ENCODE measurements around the gene MST1R.
A peak's percentile ranks its signal among the peaks of the same experiment; 100 is the strongest.
"Not testable (repeated sequence)": the region's sequence is repeated elsewhere in the genome, so short reads cannot be mapped to it uniquely, and the experiment has no call there.

MST1R gene

DNA sequence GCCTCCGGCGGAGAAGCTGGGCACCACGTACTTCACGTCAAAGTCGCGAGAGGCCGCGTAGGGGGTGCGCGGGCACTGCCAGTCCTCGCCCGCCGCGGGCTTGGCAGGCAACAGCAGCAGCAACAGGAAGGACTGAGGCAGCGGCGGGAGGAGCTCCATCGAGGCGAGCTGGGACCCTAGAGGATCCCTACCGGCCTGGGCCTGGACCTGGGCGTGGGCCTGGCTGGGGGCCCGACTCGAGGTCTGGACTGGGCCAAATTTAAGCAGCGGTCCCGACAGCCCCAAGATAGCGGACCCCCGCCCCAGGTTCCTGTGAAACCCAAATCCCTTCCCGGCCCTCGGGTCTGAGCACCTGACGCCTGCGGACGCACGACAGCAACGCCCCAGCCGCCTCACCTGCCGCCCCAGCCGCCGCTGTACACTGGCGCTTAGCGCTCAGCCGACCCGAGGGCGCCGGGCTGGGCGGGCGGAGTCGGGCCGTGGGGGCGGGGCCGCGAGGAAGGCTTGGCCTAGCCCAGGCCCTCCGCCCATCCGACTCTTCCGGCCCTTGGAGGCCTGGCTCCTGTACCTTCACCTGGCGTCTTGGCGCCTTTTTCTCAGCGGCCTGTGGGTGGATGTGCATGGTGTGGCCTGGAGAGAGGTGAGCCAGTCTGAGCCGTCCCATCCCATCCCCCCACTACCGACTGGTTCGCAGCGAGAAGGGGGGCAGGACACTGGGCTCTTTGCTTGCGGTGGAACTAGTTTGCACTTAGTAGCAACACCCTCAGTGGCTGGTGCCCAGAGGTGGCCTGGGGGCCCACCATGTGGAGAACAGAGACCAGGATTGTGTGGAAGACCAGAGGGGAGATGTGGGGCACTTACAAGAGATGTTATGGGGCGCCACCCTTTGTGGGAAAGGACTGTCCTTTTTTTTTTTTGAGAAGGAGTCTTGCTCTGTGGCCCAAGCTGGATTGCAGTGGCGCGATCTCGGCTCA, at the start of gene MST1R:
Gene MST1R, minus strand, starts transcription at position 423 of the 974 bp plus-strand sequence. Its CDS starts 264 bp downstream, at position 159.
- DNase-seq = peak; percentile 29

DNA sequence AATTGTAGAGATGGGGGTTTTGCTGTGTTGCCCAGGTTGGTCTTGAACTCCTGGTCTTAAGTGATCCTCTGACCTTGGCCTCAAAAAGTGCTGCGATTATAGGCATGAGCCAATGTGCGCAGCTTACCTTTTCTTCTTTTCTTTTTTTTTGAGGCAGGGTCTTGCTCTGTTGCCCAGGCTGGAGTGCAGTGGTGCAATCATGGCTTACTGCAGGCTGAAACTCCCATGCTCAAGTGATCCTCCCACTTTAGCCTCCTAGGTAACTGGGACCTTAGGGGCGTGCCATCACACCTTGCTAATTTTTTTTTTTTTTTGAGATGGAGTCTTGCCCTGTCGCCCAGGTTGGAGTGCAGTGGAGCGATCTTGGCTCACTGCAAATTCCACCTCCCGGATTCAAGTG, 49.3 kb upstream of the MST1R start:
- DNase-seq = no peak

DNA sequence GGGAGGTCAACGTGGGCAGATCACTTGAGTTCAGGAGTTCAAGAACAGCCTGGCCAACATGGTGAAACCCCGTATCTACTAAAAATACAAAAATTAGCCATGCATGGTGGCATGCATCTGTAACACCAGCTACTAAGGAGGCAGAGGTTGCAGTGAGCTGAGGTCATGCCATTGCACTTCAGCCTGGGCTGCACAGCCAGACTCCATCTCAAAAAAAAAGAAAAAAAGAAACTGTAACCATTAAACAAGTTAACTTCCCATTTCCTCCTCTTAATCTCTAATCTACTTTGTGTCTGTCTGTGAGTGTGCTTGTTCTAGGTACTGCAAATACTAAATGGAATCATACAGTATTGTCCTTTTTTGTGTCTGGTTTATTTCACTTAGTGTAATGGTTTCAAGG, 39.0 kb upstream of the MST1R start:
- DNase-seq = no peak

DNA sequence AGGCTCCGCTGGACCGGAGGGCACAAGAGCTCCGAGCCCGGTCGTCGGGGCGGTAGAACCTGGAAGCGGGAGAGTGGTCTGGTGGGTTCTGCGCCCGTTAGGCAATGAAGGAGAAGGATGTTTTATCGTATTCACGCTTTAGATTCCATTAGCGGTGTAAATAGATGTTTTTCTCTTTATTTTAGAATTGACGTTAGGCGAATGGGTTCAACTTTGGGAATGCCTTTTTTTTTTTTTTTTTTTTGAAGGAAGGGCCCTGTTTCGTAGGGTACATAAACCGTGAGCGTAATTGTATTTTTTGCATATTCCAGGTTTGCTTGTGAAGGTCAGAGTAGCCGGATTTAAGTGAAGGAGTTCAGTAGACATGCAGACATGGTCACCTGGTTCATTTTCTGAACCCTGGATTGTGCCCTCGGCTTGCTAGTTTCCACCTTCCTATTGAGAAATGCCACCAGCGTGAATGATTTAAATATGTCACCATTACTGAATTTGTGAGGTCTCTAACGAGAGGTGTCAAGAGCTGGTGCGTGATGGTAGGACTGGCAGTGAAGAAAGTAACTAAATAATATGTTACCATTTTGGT, 37.1 kb upstream of the MST1R start:
- DNase-seq = no peak

DNA sequence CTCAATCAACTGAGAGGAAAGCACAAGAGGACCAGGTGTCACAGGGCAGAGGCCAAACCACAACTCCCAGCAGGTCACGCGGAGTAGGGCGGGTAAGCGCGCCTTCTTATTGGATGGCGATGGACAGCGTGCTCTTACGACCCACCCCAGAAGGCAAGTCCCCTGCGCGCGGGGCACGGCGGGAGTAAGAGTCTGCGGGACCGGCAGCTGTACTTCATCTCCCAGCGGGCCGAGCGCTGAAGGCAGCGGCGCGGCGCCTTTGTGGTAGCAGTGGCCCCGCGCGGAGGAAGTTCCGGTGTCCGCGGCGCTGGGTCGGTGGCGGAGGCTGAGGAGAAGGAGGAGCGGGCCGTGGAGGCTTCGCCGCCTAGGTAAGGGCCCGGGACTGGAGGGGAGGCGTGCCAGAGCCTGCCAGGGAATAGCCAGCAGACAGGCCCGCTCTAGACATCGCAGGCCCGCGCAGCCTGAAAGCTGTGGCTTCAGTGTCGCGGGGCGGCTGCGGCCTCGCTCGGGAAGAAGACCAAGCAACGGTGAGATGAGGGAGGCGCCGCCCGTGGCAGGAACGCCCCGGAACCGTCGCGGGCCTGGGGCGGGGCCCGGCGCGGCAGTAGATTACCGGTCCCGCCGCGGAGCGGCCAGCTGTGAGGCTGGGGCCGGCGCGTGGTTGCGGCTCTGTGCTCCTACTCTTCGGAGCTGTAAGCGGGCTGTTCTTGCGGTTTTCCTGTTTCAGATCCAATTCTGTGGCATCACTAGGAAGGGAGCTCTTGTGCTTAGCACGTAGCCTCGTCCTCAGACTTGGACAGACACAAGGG, 36.4 kb upstream of the MST1R start, which contains the start of gene RBM6:
Gene RBM6, plus strand, starts transcription at position 293 of the 809 bp plus-strand sequence. CDS start 22,492 bp downstream, outside the sequence.
- peak; percentile 78 for DNase-seq

DNA sequence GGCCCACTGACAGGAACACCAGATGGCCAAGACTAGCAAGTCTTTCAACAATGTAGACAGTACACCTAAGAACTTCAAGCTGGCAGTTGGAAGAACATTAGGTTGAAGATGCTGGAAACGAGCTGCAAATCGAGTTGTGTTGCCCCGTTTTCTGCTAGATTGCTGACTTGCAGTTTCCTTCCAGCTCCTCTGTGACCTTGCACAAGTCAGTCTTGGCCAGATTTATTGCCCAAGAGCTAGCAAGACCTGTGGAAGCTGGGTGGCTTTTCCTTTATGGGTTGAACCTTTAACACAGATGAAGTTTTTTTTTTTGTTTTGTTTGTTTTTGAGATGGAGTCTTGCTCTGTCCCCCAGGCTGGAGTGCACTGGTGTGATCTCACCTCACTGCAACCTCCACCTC, 33.4 kb upstream of the MST1R start:
- no peak for DNase-seq

DNA sequence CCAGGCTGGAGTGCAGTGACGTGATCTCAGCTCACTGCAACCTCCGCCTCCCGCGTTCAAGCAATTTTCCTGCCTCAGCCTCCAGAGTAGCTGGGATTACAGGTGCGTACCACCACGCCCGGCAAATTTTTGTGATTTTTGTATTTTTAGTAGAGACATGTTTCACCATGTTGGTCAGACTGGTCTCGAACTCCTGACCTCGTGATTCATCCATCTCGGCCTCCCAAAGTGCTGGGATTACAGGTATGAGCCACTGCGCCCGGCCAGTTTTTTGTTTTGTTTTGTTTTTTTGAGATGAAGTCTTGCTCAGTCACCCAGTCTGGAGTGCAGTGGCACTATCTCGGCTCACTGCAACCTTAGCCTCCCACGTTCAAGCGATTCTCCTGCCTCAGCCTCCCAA, 28.6 kb upstream of the MST1R start:
- not testable (repeated sequence) for DNase-seq

DNA sequence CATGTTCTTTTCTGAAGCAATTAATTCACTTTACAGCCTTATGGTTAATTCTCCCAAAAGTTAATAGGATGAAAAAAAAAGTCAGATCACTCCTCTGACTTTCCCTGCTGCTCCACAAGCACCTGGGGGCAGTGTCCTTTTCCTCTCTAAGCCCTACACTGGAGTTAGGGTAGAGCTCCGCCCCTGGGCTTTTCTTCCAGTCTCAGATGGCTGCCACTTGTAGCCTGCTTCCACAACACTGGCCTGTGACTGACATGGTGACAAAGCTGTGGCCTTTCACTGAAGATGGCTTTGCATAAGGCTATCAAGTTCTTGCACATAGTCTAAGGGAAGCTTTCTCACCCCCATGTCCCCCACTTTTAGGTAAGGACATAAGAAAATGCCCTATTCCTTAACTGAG, 27.2 kb upstream of the MST1R start:
- DNase-seq = no peak

DNA sequence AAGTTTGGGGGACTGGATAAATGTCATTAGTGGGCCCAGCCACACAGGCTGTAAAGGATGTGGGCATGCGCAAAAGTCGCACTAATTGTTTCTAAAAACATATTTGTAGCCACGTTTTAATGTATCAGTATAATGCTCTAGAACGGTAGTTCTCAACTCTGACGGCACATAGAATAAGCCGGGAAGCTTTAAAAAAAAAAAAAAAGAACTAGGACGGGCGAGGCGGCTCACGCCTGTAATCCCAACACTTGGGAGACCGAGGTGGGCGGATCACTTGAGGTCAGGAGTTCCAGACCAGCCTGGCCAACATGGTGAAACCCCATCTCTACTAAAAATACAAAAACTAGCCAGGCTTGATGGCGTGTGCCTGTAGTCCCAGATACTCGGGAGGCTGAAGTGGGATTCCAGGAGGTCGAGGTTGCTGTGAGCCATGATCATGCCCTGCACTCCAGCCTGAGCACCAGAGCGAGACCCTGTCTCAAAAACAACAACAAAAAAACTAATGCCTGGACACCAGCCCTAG, 26.6 kb upstream of the MST1R start:
- DNase-seq = no peak

DNA sequence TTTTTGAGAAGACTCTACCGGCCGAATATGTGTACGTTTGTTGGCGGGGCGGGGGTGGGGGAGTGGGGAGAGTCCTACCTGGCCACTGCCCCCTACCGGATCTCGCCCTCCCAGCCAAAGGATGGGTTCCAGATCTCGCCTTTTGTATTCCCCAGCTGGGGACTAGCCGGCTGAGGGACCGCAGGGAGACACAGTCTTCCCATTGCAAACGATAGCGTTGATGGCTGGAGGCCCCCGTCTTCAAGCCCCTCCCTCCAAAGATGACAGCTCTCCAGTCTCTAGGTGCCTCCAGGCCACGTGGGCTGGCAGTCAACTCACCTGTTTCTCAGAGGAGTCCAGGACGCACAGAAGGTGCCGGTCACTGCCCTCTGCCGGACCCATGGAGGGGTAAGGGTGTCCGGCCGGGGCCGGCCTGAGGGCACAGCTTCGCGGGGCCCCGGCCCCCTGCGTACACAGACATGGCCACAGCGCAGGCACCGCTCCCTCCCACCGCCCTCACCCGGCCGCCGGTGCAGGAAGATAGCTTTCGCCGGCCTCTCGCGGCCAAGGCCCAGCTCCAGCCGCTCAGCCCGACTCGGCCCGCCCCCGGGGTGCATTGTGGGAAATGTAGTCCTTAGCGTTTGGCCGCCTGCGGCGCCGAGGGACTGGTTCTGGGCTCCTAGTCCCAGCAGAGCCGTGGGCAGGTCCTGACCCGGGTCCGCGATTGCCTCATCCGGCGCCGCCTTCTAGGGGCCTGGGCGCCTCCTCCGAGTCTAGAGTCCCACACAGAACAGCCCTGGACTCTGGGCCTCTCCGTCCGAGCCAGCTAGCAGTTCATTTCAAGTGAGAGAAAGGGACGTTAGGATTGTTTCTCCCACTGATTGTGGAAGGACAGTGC, 25.9 kb upstream of the MST1R start, which contains the start of gene MON1A:
Gene MON1A, minus strand, starts transcription at position 521 of the 877 bp plus-strand sequence. CDS start 16,465 bp downstream, outside the sequence.
- peak; percentile 47 for DNase-seq

DNA sequence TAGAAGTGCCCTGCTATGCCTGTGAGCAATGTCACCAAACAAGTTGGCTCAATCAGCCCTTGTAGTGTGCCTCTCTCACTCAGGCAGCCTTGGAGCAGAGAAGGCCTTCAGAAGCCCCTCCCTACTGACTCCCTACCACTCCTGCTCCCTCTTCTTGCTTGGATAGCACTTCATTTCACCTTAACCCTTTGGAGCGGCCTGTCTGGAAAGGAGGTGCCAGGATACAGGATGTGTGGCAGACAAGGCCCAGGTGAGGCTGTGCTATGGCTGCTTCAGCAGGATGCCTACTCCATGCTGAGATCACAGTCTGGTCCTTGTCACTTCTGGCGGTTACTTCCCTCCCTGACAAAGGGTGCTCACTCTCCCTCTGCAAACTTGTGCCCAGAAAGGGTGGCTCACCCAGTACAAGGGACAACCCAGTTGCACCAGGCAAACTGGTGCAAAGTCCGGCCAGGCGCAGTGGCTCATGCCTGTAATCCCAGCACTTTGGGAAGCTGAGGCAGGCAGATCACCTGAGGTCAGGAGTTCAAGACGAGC, 24.9 kb upstream of the MST1R start:
- DNase-seq = no peak

DNA sequence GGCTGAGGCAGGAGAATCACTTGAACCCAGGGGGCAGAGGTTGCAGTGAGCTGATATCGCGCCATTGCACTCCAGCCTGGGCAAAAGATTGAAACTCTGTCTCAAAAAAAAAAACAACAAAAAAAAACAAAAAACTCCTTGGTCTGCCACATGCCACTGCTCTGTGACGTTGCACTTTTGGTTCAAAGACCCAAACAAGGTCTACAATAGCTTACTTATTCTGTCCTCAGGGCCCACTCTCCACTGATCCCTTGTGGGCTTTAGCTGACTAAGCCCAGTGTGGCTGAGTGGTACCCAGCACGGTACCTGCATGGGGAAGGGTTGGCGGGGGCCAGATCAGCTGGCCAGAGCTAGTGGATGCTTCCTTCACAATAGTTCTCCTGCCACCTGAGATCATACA, 24.1 kb upstream of the MST1R start:
- DNase-seq = no peak

DNA sequence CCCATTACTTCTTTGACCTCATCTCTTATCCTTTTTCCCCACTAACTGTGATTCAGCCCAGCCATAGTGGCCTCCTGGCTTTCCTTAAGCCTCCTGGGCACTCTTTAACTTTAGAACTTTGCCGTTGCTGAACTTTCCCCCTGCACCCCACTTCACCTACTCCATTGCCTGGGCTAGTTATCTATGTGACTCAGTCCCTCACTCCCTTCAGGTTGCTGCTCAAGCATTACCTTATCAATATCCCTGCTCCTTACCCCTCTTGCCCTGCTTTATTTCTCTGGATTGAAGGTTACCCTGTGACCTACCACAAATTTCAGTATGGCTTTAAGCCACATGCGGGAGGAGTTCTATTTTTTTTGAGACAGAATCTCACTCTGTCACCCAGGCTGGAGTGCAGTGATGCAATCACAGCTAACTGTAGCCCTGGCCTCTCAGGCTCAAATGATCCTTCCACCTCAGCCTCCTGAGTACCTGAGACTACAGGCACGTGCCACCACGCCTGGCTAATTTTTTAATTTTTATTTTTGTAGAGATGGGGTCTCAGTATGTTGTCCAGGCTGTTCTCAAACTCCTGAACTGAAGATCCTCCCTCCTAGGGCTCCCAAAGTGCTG, 22.6 kb upstream of the MST1R start:
- no peak for DNase-seq

DNA sequence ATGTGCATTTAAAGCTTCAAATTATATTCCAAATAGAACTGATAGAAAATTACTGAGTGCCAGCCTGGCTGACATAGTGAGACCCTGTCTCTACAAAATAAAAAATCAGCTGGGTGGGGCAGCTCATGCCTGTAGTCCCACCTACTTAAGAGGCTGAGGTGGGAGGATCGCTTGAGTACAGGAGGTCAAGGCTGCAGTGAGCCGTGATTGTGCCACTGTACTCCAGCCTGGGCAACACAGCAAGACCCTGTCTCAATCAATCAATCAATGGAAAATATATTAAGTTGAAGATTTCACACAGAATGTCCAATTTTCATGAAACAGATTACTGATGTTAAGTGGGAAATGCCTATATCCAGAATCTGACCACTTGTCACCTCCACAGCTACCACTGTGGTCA, 21.8 kb upstream of the MST1R start:
- no peak for DNase-seq

DNA sequence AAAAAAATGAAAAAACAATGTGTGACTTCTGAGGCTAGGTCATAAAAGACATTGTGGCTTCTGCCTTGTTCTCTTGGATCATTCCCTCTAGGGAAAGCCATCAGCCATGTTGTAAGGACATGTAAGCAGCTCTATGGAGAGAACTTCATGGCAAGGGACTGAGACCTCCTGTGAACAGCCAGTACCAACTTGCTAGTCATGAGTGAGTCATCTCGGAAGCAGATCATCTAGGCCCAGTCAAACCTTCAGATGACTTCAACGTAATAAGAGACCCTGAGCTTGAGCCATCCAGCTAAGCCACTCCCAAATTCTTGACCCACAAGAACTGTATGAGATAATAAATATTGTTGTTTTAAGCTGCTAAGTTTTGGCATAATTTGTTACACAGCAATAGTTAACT, 21.0 kb upstream of the MST1R start:
- no peak for DNase-seq

DNA sequence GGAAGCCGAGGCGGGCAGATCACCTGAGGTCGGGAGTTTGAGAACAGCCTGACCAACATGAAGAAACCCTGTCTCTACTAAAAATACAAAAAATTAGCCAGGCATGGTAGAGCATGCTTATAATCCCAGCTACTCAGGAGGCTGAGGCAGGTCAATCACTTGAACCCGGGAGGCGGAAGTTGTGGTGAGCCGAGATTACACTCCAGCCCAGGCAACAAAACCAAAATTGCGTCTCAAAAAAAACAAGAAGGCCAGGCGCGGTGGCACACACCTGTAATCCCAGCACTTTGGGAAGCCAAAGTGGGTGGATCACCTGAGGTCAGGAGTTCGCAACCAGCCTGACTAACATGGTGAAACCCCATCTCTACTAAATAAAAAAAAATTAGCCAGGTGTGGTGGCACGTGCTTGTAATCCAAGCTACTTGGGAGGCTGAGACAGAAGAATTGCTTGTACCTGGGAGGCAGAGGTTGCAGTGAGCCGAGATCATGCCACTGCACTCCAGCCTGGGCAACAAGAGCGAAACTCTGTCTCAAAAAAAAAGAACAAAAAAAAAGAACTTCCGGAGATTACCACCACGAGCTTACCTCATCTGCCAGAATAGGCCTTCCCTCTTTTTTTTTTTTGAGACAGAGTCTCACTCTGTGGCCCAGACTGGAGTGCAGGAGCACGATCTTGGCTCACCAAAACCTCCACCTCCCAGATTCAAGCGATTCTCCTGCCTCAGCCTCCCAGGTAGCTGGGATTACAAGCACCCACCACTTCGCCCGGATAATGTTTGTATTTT, 14.3 kb upstream of the MST1R start:
- DNase-seq = not testable (repeated sequence)

DNA sequence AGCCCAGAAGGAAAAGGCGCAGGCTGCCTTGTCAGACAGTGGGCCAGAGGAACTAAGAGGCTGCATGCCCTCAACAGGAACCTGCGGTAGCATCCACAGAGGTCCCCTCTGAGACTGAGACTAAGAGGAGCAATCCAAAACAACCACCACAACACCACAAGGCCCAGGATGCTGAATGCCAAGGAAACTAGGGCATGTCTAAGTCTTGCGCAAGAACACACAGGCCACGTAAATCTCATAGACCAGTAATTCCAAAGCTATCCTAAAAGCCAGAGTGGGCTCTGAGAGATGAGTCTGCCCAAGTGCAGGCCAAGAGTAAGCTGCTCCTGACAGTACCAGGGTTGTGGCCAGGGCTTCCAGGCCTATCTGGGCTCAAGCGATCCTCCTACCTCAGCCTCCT, 13.0 kb upstream of the MST1R start:
- DNase-seq = no peak

DNA sequence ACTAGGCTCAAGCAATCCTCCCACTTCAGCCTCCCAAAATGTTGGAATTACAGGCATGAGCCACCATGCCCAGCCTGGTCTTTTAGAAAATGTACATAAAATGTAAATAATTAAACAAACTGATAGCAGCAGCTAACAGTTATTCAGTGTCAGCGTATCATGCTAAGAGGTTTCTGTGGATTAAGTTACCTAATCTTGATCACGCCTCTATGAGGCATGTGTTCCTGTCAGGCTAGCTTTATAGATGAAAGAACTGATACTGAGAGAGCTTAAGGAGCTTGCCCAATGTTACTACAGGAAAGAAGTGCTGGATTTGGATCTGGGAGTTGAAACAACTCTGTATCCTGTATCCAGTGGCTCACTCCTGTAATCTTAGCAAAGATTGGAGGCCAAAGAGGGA, 11.2 kb upstream of the MST1R start:
- no peak for DNase-seq

DNA sequence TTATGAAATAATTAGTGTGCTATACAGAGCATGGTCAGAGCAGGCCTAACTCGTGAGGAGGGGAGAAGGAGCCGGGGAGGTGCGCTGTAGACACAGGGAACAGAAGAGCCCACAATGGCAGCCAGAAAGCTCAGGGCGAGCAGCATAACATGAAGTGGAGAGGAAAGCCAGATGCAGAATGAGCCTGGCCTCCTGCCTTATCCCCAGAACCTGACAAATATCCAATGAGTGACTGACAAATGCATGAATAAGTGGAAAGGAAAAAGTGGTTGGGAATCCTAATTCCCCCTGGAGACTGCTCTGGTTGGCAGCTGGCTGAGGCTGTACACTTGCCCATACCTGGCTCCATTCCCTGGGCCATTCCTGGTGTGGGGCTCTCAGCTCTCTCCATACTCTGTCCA, 9.2 kb upstream of the MST1R start:
- no peak for DNase-seq

DNA sequence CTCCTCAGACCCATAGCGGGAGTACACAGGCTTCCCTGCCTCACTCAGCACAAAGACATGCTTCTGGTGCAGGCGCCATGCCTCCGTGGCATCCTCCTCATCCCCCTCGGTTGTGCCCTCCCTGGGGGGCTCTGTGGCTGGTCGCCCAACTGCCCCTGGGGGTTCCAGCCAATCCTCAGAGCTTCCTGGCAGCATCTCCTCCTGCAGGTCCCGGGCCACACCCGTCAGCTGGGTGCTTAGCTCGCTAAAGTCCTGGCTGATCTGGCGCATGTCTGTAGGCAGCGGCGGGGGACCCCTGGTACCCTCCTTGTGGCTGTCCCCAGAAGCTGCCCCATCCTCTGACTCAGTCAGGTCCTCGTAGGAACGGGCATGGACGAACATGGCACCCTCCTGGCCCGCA, 7.9 kb upstream of the MST1R start:
- DNase-seq = no peak

DNA sequence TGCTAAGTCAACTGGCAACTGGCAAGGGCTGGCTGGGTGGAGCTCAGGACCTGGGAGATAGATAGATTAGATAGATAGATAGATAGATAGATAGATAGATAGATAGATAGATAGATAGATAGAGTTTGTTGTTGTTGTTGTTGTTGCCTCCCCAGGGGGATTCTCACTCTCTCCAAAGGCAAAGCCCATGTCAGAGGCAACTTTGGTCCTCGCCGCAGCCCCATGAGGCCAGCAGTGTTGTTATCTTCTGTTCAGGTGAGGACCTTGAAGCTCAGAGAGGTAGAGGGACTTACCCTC, 7.4 kb upstream of the MST1R start:
- DNase-seq = no peak

Measured in NCI-H748 treated with DMSO at 0.1 percent for 48 hours (cell line).